ENCODE data around the gene USP6NL.
"Not testable (repeated sequence)": the region's sequence is repeated elsewhere in the genome, so short reads cannot be mapped to it uniquely, and the experiment has no call there.

Gene USP6NL
- 27.0 to 66.8 (median 33.5) reads per million in 18 experiments for total RNA-seq

DNA sequence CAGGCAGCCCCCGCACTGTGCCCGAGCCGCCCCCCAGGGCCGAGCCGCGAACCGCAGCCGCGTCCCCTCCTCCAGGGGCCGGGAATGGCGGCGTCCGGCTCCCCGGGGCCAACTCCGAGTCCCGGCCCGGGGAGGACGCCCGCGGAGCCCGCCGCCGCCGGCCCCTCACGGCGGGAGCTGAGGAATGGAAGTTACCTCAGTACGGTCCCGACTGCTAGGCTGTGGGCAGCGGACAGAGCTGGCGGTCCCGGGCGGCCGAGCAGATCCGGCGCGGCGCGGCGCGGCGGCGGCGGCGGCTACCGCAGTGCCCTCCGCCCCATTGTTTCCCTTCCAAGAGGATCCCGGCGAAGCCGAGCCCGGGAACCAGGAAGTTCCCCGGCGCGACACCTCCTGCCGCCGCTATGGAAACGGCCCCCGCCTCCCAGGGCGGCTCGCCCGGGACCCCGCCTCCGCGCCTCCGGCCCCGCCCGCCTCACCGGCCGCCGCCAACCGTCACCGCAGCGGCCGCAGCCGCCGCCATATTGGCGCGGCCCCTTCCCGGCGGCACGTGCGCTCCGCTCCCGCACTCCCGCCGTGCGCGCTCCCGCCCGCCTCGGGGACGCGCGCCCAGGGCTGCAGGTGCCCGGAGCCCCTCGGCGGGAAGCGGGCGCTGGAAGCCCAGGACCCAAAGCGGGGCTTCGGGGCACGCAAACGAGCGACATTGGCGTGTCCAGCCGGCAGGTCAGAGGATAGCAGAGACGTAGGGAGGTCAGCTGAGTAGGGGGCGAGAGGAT lies at the start of gene USP6NL:
USP6NL (minus strand) TSS at position 403 of the 773 bp plus-strand sequence. CDS start 14,016 bp downstream, outside the sequence.
- peak; percentile 84 to 91 for DNase-seq

DNA sequence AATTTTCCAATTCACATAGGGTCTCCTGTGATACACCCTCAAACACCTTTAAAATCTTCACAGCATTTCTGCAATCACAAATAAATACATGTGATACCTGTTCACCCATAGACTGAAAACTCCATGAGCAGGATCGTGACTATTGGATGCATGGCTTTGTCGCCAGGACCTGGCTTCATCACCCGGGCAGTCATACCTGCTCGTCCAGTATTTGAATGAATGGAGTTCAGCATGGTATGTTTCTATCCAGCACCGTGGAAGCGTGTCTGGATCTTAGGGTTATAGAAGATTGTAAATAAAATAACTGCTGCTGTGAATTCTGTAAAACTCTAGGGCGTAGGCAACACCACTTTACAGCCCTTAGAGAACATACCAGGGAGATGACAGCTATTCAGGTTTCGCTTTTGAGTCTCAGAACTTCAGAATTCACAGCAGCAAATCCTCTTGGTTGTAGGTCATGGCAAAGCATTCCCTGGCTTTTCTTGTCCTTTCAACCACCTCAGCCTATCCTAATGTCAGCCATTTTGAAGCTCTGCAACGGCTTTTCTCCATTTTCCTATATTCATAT lies 47.4 kb upstream of the USP6NL start:
- no peak for DNase-seq

DNA sequence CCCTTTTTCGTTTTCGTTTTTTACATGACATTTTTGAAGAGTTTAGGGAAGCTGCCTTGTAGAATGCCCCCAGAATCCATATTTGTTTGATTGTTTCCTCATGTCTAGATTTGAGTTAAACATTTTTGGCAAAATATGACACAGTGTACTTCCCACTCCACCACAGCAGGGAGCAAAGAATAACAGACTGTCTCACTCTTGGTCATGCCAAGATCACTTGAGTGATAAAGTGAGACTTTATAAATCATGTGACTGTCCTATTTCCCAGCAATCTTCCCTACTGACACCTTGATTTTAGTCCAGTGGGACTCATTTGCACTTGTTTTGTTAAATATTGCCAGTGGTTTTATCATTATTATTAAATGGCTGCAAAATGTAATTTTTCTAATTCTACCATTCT lies 44.4 kb upstream of the USP6NL start:
- peak; percentile 34 to 47 for DNase-seq

DNA sequence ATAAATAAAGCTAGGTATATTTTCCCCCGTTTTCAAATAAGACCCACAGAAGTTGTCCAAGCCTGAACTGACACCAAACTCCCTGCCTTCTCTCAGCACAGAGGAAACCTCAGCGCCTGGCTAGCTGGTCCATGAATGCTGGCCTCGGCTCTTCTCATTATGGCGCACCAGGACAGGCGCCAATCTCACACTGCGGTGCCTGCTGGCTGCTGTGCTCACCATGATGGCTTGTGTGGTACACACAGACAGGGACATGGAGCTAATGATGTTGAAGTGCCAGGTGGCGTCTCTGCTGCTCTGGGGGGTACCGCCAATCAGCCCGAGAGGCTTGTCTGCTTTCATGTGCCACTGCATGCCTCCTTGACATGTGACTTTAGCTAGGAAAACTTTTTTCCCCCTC lies 43.2 kb upstream of the USP6NL start:
- no peak for DNase-seq

DNA sequence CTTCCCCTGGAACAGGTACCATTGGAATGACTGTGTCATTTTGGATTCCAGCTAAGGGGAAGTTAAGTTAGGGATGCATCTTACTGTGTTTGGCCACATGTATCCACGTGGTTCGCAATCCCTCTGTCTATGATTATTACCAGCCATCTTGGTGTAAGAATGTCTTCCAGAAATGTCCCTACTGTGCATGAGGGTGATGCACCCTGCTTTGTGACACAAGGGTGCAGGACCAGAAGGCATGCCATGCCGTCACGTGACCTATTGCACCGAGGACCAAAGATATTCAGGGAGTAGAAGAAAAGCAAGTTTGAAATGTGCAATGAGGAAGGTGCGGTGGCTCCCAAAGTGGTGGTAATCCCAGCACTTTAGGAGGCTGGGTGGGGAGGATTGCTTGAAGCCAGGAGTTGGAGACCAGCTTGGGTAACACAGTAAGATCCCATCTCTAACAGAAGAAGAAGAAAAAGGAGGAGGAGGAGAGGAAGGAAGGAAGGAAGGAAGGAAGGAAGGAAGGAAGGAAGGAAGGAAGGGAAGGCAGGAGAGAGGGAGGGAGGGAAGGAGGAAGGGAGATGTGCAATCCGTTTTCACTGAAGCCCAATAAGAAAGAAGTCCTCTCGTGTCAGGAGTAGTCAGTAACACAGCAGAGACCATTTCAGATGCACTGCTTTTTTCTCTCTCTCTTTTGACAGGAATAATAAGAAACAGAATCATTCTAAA lies 42.5 kb upstream of the USP6NL start:
- DNase-seq = no peak

DNA sequence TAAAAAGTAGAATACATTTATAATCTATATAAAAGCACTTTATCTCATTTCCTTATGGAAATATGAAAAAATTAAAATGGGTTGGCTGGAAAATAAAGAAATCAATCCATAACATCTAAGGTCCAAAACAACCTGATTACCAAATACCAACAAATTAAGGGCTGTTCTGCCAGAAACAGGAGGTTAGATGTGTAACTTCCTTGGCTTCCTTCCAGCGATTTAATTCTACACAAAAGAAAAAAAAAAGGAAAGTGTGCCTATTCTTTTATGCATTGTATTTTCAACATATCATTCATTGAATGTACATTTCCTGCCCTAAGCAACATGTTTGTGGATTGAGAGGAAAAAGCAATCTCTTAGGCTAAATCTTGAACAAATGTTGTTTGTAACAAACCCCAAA lies 36.2 kb upstream of the USP6NL start:
- peak in 1 of 2 donors; percentile 29 for DNase-seq

DNA sequence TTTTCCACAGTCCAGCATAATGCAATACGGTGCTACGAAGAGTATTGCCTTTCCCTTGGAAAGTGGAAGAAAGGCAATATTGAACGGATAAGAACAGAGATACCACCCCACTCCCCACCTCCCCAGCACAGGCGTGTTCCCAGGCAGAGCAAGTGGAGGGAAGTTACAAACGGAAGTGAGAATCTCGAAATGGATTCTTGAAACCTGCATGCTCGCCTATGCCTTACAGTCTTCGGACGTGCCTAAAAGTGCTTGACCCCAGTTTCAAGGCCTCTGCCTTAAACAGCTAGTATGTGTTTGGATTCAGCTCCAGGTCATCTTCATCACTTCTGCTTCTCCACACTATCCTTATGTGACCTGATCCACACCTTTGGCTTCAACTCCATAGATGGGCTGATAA lies 35.0 kb upstream of the USP6NL start:
- no peak for DNase-seq

DNA sequence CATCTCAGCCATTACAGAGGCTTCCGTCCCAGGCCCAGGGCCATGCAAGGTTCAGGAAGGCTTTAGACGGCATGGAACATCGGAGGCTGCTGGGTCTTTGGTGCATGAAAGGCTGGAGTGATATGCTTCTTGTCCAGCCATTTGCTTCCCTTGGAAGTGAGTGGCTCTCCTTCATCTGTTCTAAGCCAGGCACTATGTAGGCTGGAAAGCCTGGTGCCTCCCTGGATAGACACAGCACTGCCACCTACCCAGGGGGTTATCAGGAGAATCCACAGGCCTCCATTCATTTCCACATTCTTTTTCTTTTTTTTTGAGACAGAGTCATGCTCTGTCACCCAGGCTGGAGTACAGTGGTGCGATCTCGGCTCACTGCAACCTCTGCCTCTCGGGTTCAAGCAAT lies 31.6 kb upstream of the USP6NL start:
- DNase-seq = no peak

DNA sequence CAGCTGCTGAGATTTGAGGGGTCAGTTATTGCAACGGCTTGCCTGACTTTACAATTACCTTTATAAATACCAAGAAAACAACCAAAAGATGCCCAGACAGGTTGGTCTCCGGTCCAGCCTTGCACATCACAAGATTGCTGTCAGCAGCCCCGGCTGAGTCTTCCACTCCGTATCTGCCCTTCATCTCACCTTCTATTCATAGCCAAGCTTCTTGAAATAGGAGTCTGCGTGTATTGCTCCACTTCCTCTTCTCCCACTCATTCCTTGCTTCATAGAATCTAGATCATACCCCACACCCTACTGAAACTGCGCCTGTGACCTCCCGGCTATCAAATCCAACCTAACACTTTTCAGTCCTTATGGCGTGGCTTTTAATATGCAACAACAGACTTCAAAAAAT lies 31.1 kb upstream of the USP6NL start:
- DNase-seq = peak; percentile 93

DNA sequence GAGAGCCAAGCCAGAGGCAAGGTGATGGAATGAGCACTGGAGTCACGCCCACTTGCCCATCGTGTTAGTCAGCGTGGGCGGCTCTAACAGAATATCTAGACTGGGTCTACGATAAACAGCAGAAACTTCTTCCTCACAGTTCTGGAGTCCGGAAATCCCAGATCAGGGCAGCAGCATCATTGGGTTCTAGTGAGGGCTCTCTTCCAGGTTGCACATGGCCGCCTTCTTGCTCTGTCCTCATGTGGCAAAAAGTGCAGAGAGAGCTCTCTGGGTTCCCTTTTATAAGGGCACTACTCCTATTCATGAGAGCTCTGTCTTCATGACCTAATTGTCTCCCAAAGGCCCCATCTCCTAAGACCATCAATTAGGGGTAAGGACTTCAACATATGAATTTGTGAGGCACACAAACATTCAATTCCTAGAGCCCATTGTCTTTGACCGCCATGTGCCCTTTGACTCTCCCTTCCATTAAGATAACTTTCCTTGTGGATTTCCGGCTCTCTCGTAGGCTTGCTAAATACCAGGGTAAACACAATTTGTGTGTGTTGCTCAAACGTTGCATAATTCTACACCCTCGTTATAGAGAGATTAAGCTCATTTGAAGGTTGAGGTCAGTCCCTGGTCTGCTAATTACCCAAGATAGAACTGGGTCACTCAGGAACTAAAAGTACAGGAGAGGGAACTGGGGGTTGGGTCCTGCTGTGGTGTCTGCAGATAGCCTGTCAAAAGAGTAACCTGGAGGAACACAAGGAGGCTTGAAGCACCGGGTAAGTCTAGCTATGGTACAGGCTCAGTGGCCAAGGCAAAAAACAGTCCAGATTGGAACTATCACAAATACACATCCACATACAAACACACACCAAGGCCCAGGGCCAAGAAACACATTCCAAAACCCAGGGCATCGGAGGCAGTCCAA lies 28.7 kb upstream of the USP6NL start:
- DNase-seq = peak; percentile 48 to 79

DNA sequence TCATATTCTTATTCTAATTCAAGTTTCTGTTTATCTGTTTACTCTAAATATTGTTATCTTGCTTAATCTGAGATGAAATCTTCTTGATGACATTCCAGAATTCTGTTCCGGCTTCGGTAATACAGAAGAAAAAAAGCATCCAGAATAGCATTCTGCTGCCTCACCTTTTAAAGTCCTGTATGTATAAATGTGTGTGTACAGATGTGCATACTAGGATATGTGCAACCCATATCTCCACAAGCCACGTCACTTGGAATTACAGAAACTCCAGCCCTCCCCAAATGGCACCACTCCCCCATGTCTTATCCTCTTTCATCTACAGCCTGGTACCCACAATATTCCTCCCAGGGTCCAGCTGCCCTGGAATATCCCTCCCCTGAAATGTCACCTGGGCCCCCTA lies 27.9 kb upstream of the USP6NL start:
- no peak for DNase-seq

DNA sequence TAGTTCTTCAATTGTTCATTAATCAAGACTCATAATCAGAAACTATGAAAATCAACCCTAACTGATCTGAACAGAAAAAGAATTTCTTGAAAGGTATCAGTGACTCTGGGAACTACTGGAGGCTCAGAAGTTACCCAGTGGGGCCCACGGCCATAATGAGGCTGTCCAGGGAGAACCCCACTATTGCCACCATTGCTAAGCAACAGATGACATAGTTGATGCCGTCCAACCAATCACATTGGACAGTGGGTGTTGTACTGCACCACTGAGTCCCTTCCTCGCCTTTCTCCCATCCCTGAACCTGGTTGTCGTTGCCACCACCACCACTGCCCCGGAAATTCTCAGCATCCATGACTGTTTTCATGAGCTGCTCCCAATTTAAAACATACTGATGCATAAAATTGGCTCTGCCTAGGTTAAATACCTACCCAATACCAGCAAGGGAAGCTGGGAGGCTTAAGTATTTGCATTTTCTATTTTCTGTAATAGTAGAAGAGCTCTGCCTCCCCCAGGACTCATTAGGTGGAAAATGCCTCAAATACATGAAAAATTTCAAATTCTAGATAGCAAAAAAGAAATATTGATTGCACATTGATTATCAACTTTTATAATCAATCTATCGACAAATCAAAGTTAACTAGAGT lies 26.7 kb upstream of the USP6NL start:
- no peak for DNase-seq

DNA sequence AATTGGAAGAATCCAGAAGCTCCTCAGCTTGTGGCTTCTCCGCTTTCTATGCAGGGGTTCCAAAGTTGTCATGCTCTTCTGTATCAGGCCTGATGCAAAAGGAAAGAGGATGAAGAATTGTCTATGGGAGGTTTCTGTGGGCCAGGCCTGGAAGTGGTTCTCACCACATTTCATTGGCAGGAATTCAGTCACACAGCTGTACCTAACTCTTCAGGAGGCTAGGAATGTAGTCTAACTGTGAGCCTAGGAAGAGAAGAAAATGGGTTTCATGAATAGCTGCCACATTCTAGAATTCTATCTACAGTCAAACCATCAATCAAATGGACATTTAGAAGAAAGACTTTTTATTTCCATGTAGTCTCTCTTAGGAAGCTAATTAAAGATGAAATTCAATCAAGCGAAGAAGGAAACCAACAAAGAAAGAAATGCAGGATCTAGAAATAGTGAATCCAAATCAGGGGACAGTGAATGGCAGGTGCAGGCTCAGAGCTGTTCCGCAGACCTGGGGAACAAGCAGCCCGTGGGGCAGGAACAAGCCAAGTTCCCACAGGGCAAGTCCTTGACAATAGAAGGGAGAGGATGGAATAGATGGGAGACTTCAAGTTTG lies 25.4 kb upstream of the USP6NL start:
- DNase-seq = no peak

DNA sequence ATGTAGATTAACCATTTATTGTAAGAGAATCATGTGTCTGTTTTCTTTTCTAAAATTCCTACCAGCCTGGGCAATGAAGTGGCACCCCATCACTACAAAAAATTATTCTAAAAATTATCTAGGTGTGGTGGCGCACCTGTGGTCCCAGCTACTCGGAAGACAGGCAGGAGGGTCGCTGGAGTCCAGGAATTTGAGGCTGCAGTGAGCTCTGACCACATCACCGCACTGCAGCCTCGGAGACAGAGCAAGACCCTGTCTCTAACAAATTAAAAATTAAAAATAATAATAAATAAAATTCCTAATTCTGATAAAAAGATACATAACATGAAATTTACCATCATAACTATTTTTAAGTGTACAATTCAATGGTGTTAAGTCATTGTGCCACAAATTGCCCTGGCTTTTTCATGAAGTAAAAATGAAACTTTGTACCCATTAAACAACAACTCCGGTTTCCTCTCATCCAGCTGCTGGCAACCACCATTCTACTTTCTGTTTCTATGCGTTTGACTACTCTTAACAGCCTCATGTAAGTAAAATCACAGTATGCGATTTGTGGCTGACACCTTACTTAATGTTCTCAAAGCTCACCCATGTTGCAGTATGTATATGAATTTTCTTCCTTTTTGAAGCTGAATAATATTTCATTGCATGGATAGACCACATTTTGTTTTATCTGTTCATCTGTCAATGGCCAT lies 20.6 kb upstream of the USP6NL start:
- no peak for DNase-seq

DNA sequence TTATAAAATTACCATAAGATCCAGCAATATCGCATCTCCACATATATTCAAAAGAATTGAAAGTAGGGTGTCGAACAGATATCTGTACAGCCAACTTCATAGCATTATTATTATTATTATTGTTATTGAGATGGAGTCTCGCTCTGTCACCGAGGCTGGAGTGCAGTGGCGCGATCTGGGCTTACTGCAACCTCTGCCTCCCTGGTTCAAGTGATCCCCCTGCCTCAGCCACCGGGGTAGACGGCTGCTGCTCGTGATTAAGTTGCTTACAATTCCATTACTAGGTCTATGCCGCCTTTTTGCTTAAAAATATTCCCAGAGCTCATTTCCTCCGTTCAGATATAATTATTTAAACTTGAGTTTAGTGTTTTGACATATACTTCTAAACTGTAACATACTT lies 19.8 kb upstream of the USP6NL start:
- DNase-seq = no peak

DNA sequence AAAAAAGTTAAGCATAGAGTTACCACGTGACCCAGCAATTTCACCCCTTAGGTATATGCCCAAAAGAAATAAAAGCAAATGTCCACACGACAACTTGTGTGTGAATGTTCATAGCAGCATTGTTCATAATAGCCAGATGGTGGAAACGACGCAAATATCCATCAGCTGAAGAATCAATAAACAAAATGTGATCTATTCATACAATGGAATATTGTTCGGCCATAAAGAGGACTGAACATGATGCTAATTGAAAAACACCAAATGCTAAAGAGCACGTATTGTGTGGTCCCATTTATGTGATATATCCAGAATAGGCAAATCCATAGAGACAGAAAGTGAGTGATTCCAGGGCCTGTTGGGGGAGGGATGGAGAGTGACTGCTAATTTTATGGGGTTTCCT lies 18.3 kb upstream of the USP6NL start:
- no peak for DNase-seq

DNA sequence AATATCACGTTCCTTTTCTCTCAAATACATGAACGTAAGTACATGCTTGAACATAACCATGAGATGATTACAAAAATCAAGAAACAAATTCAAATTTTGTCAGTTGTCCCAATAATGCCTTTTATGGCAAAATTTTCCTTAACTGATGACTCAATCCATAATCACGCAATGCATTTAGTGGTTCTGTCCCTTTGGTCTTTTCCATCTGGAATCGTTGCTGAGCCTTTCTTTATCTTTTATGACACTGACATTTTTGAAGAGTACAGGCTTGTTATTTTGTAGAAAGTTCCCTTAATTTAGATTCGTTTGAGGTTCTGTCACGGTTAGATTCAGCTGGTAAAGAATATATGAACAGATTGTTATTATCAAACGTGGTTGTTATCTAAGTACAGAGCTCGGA lies 16.5 kb upstream of the USP6NL start:
- not testable (repeated sequence) for DNase-seq

DNA sequence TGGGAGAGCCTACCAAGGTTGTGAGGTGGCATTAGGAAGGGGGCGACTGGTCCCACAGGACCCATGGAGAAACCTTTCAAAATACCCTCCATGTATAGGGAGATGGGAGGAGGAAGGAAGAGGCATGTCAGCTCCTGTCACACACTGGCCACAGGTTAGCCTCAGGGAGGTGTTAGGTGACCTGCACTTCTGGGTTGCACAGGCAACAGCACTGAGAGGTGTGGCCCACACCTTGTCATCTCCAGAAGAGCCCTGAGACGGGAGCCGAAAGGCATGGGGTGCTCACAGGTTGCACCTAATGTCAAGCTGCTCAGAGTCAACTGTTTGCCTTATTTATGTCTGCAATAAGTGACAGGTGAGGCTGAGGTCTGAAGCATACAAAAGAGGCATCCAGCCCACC lies 14.6 kb upstream of the USP6NL start:
- DNase-seq = no peak

DNA sequence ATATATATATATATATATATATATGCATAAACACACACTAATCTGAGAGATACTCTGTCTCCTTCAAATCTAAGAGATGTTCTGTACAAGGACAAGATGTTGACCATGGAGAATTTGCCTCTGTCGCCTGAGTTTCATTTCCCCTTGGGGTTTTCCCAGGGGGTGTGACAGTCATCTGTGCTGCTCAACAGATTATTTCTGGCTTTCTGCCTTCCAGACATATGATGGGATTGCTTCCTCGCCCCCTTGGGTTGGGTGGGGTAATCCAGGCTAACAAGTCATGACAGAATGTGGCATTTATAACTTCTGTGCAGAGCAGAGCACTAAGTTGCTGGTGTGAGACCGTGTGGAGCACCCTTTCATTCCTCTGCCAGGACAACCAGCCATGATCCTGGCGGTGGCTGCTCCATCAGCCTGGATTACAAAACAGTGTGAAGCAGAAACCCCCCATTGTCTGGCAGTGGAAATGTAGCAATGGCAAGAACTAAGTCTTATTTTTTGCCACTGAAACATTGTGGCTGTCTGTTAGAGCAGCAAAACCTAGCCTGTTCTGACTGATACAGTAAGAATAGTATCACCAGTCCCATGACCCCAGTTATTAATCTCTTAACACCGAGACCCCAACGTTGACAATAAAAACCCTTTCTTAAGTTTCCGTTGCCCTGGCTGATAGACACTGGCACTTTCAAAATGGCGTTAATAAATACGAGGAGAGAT lies 13.7 kb upstream of the USP6NL start:
- peak; percentile 94 to 96 for DNase-seq

DNA sequence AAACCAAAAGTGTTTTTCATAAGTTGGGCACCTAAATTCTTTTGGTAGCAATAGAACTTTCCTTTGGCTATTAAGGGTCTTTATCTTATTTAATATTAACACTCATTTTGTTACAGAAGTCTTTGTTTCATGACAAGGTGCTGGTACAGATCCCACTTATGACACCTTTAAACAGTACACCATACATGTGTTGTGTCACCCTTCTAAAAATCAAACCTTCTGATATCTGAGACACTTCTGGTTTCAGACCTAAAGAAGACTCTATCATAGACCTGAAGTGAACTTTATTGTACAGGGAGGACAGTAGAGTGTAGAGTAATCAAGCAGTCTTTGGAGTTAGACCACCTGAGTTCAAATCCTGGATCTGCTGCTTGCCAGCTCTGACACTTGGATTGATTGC lies 5.8 kb upstream of the USP6NL start:
- no peak for DNase-seq
